Activated T-cell treated with anti-CD3 and anti-CD28 coated beads for 1 hour (primary cell): ENCODE data around the gene OLFM1.
"Not testable (repeated sequence)": the region's sequence is repeated elsewhere in the genome, so short reads cannot be mapped to it uniquely, and the experiment has no call there.

Source experiments
- DNase-seq: peaks from one replicate; pipeline ENCODE4 v3.0.0-alpha.2; 2020; ENCODE audit warnings: low read depth

The OLFM1 gene

GRCh38 chr9:135060461-135061116, 26.9 kb upstream of the OLFM1 start:
- DNase-seq, result no peak

- no peak for DNase-seq
These were observed 26.0 kb upstream of the OLFM1 start for GRCh38 chr9:135061441-135061840.

DNA sequence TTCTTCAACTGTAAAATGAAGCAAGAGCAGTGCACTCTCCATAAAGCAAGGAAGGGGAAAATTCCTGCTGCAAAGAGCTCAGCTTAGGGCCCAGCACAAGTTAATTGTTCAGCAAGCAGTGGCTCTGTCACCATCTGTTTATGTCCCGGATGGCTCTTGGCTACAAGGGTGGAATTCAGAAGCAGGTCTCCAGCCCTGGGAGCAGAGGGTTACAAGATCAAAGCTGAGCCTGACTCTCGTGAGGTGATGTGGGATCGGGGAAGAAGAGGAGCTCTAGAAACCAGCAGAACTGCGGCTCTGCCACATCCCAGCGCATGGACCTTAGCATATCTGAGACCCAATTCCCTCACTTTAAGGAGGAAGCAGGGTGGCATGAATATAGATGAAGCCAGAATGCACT, 25.2 kb upstream of the OLFM1 start:
- DNase-seq, result no peak

DNA sequence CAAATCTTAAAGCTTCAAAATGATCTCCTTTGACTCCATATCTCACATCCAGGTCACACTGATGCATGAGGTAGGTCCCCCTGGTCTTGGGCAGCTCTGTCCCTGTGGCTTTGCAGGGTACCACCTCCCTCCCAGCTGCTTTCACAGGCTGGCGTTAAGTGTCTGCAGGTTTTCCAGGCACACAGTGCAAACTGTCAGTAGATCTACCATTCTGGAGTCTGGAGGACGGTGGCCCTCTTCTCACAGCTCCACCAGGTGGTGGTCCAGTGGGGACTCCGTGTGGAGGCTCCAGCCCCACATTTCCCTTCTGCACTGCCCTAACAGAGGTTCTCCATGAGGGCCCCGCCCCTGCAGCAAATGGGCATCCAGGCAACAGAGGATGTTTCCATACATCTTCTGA, 24.0 kb upstream of the OLFM1 start:
- not testable (repeated sequence) for DNase-seq

GRCh38 chr9:135063888-135064287, 23.6 kb upstream of the OLFM1 start:
- DNase-seq, result not testable (repeated sequence)

DNA sequence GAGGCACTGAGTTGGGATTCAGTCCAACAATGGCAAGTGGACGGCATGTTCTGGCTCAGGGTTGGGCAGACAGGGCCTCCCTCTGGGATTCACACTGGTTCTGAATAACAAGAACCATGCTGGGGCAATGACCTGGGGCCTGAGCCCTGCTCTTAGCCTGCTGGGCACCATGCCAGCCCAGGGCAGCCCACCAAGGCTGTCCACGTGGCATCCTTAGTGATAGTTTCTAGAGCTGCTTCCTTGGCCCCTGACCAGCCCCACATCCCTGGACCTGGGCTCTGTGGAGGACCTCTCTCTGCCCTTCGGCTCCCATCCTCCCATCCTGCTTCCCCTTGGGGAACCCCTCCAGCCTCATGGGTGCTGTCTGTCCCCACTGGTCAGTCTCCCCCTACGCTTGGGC, 22.3 kb upstream of the OLFM1 start:
- DNase-seq, result no peak

GRCh38 chr9:135065804-135066203, 21.7 kb upstream of the OLFM1 start:
- DNase-seq, result no peak

DNA sequence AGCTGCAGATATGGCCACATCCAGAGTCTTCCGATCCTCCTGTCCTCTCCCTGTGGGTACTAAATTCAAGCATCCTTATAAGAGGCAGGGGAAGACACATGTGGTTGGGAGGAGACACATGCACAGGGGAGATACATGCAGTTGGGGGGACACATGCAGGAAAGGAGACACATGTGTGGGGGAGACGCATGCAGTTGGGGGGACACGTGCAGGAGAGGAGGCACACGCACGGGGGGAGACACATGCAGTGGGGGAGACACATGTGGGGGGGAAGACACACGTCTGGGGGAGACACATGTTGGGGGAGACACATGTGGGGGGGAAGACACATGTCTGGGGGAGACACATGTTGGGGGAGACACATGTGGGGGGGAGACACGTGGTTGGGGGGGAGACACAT, 21.2 kb upstream of the OLFM1 start:
- no peak for DNase-seq

DNA sequence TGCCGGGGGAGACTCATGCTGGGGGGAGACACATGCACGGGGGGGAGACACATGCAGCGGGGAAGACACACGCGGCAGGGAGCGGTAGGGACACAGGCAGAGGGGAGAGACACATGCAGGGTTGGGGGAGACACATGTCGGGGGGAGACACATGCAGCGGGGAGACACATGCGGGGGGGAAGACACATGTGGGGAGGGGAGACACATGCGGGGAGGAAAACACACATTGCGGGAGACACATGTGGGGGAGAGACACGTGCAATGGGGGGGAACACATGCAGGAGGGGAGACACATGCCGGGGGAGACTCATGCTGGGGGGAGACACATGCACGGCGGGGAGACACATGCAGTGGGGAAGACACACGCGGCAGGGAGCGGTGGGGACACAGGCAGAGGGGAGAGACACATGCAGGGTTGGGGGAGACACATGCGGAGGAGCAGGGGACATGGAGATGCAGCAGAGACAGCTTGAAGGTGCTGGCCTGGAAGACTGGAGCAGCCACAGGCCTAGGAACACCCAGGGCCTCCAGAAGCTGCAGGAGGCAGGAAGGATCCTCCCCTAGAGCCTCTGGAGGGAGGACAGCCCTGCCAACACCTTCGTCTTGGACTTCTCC, 20.3 kb upstream of the OLFM1 start:
- DNase-seq, result no peak

DNA sequence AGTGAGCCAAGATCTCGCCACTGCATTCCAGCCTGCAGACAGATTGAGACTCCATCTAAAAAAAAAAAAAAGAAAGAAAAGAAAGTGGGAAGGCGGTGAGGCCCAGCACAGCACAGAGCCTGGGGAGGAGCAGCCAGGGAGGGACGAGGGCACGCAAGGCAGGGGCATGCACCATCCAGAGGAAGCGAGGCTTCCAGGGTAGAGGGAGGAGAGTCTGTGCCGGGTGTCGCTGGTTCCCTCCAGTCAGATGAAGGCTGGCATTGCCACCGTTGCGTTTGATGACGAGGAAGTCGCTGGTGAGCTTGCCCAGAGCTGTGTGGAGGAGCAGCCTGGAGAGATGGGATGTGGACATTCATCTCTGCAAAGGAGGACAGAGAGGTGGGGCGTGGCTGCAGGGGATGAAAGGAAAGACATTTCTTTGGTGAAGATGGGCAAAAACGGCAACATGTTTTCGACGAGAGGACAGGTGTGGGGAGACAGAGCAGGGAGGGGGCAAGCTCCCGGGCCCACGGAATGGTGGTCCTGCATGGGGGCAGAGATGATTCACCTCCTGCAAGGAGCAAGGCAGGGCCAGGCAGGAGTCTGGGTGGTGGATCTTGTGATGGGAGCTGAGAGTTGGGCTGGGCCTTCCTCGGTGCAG, 18.6 kb upstream of the OLFM1 start:
- DNase-seq, result no peak

DNA sequence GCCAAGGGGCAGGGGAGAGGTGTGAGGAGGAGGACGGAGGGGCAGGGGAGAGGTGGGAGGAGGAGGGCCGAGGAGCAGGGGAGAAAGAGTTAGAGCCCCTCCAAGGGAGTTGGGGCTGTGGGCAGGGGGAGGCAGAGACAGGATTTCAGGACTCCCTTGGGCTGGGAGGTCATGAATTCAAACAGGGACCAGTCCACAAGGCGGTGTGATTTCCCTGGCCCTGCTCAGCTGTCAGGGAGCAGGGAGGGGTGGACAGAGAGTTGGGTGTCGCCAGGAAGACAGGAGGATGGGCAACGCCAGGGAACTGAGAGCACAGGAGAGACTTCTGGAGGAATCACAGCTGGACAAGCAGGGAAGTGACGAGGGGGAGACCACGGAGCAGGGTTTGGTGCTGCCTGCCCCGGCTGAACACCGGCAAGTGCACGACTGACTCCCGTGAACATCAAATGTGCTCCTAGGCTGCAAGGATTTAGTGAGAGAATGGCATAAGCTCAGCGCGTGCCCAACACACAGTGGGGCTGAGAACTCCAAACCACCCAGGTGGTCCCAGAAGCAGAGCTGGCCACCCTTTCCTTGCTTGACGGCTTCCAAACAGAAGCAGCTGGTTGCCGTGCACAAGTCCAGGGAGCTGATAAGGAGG, 17.8 kb upstream of the OLFM1 start:
- no peak for DNase-seq

DNA sequence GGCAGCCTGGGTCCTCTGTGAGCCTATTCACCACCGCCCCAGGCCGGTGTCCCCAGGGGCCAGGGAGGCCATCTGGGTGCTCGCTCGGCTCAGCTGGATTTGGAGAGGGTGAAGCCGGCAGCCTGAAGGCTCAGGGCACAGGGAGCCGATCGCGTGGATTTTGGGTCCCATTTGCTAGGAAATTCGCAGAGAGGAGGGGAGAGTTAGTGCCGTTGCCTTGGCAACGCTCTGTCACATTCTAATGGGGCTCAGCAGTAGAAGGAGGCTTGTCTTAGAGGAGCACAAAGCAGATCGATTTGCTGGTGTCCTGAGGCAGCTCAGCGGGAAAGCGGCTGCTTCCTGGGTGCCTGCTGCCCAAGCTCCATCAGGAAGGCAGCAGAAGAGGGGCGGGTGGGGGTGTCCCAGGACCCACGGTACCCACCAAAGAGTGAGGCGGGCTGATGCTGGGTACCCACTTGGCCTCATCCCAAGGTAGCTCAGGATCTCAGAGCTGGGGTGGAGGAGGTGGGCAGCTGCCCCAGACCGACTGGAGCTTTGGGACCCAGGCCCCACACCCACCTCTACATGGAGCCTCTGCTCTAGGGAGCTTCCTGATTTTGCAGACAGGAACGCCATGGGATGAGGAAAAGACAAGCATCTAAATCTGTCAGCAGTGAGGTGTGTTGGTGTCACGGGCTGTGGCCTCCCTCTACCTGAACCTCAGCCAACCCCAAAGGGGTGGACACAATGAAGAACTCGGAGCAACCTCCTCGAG, 17.1 kb upstream of the OLFM1 start:
- no peak for DNase-seq

- no peak for DNase-seq
These were observed 16.3 kb upstream of the OLFM1 start for GRCh38 chr9:135070964-135071735.

GRCh38 chr9:135073081-135073740, 14.3 kb upstream of the OLFM1 start:
- no peak for DNase-seq

GRCh38 chr9:135073741-135074305, 13.6 kb upstream of the OLFM1 start:
- DNase-seq, result no peak

DNA sequence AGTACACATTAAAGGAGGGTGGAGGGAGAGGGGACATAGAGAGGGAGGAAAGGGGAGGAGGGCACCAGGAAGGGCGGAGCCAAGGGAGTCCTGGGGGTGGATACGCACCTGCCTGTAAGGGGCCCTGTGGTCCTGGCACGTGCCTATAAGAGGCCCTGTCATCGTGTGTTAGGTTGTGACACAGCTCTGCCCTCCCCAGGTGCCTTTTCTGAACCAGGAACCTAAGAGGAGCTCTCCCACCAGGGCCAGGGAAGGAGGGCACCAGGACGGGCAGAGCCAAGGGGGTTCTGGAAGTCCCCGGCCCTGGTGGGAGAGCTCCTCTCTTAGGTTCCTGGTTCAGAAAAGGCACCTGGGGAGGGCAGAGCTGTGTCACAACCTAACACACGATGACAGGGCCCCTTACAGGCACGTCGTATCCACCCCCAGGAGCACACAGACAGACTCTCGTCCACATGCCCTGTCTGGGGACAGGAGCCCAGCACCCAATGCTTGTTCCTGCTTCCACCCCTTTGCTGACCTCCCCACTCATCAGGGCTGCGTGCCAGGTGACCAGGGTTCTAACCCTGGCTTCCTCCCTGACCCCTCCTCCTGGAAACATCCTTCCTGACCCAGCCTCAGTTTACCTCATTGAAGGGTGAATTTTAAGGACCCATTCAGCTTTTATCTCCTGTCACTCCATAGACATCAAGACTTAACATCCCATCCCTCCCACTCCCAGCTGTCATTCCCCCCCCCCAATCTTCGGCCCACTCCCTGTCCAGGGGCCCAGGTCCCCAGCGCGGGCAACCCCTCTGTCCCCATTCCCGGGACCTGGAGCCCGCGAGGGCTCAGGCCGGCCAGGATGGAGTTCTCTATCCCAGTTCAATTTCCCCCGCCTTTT, 12.9 kb upstream of the OLFM1 start:
- DNase-seq, result no peak

DNA sequence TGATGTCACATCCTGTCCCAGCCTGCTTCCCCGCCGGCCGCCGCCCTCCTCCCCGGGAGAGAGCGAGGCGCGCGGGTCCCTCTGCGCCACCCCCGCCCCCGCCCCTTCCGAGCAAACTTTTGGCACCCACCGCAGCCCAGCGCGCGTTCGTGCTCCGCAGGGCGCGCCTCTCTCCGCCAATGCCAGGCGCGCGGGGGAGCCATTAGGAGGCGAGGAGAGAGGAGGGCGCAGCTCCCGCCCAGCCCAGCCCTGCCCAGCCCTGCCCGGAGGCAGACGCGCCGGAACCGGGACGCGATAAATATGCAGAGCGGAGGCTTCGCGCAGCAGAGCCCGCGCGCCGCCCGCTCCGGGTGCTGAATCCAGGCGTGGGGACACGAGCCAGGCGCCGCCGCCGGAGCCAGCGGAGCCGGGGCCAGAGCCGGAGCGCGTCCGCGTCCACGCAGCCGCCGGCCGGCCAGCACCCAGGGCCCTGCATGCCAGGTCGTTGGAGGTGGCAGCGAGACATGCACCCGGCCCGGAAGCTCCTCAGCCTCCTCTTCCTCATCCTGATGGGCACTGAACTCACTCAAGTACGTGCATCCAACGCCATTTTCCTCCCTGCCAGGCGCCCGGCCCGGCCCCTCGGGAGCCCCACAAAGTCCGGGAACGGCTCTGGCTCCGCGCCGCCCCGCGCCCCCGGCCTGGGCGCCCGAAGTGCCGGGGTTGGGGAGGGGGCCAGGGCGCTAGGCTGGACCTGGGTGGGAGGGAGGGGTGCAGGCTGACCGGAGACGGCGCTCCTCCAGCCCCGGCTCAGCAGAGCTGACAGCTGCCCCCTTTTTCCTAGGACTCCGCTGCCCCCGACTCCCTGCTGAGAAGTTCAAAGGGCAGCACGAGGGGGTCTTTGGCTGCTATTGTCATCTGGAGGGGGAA, 12.0 kb upstream of the OLFM1 start:
- DNase-seq, result no peak

DNA sequence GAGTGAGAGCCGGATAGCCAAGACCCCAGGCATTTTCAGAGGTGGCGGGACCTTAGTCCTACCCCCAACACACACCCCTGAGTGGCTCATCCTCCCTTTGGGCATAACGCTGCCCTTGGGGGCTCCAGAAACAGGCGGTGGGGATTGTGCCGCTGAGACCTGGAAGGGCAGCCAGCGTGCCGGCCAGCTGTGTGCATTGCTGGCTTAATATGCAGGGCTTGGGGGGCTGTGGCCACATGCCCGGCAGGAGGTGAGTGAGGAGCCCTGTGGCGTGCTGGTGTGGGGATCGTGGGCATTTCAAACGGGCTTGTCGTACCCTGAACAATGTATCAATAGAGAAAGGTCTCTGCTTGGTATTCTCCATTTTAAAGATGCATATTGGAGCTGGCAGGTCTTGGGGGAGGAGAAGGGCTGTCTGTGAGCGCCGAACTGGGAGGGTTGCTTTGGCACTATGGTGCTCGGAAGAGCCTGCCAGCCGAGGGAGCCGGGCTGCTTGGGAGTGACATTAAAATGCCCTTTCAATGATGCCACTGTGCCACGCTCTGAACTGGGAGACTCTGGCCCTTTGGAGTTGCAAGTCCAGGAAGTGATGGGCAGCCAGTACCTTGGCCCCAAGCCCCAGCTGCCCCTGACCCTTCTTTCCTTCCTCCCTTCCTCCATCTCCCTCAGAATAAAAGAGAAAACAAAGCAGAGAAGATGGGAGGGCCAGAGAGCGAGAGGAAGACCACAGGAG, 11.2 kb upstream of the OLFM1 start:
- no peak for DNase-seq
